ENCODE measurements around the gene TTC33. TPM values are rescaled to one million over a fixed set of nuclear protein-coding genes. Genes with fewer than 3 reads are reported as not detected.

TTC33 gene
- total RNA-seq, 1 donor from 2014 or later, result 9.7 TPM

DNA sequence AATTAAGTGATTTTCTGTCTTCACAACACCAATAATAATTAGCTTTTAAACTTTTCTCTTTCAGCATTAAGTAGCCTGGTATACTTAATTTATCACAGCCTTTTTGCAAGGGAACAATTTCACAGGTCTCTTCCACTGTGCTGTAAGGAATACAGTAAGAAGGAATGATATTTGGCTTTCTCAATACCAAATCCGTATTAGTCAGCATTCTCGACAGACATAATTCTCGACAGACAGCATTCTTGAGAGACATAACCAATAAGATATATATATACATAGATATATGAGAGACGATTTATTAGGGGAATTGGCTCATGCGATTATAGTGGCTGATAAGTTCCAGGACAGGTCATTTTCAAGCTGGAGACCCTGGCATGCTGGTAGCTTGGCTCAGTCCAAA lies 24.4 kb upstream of the TTC33 start:
- FAIRE-seq, result no peak
- TF ChIP-seq, protein P1, sequence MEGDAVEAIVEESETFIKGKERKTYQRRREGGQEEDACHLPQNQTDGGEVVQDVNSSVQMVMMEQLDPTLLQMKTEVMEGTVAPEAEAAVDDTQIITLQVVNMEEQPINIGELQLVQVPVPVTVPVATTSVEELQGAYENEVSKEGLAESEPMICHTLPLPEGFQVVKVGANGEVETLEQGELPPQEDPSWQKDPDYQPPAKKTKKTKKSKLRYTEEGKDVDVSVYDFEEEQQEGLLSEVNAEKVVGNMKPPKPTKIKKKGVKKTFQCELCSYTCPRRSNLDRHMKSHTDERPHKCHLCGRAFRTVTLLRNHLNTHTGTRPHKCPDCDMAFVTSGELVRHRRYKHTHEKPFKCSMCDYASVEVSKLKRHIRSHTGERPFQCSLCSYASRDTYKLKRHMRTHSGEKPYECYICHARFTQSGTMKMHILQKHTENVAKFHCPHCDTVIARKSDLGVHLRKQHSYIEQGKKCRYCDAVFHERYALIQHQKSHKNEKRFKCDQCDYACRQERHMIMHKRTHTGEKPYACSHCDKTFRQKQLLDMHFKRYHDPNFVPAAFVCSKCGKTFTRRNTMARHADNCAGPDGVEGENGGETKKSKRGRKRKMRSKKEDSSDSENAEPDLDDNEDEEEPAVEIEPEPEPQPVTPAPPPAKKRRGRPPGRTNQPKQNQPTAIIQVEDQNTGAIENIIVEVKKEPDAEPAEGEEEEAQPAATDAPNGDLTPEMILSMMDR (IDR thresholded peaks at IDR 0.05; ENCODE audit: insufficient read depth, low read length, severe bottlenecking), result no peak
- no peaks in the 10 kb centered on the region for H3K27me3 ChIP-seq (ENCODE audit: control insufficient read depth, insufficient read depth, low read length)
- H3K4me3 ChIP-seq (ENCODE audit: low read depth, low read length), result no peak overlapping the region
- DNase-seq (ENCODE audit: low read depth), result no peak
- no peaks in the 10 kb centered on the region for H3K36me3 ChIP-seq (ENCODE audit: control insufficient read depth, insufficient read depth, low read length)

DNA sequence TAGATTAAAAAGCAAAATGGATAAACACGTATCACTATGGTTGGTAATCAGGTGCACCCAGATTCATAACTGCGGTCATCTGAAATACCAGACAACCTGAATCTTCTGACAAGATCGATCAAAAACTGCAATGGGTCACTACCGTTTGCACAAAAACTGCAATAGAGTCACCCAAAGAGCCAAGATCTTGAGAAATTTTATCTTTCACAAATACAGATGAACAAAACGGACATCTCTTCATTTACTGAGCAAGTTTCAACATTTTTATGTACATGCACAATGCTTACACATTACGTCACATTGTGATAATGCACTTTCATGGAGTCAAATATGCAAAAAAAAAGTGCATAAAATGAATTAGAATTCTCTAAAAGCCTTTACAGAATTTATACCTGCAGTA lies 23.8 kb upstream of the TTC33 start:
- no peaks in the 10 kb centered on the region for H3K36me3 ChIP-seq (ENCODE audit: control insufficient read depth, insufficient read depth, low read length)
- no peaks in the 10 kb centered on the region for H3K27me3 ChIP-seq (ENCODE audit: control insufficient read depth, insufficient read depth, low read length)
- TF ChIP-seq, protein P1 (IDR thresholded peaks at IDR 0.05; ENCODE audit: insufficient read depth, low read length, severe bottlenecking), result no peak
- DNase-seq (ENCODE audit: low read depth) (no peak), FAIRE-seq (no peak)
- H3K4me3 ChIP-seq (ENCODE audit: low read depth, low read length), result no peak overlapping the region

DNA sequence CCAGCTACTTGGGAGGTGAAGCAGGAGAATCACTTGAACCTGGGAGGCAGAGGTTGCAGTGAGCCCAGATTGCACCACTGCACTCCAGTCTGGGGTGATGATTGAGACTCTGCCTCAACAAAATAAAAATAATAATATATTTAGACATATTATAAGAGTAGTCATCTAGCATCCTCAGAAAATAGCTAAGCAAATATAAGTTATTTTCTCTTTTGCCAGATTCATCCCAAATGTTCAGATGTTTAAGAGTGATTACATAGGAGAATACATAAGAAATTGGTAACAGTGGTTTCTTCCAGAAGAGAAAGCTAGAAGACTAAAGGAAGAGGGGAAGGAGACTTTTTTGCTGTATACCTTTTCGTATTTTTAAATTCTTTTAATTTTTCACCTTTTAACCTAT lies 22.4 kb upstream of the TTC33 start:
- TF ChIP-seq, protein P1 (IDR thresholded peaks at IDR 0.05; ENCODE audit: insufficient read depth, low read length, severe bottlenecking), result no peak
- FAIRE-seq, result no peak
- no peak overlapping the region for H3K4me3 ChIP-seq (ENCODE audit: low read depth, low read length)
- no peak for DNase-seq (ENCODE audit: low read depth)
- no peaks in the 10 kb centered on the region for H3K27me3 ChIP-seq (ENCODE audit: control insufficient read depth, insufficient read depth, low read length)
- H3K36me3 ChIP-seq (ENCODE audit: control insufficient read depth, insufficient read depth, low read length), result no peaks in the 10 kb centered on the region

DNA sequence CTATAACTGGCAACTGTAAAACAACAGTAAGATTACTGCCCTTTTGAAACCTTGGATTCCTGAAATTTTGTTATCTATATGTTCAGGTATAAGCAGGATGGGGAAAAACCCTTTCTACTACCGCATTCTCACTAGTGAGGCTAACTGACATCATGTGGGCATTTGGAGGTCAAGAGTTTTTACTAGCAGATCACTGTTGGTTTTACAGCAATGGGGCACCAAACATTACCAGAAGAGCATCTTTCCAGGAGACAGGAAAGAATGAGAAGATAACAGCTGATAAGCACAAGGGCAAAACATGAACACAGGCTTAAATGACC lies 20.9 kb upstream of the TTC33 start:
- FAIRE-seq, result no peak
- Histone ChIP-seq H3K4me3 (ENCODE audit: low read depth, low read length) (no peak overlapping the region), H3K27me3 (ENCODE audit: control insufficient read depth, insufficient read depth, low read length) (no peaks in the 10 kb centered on the region), H3K36me3 (ENCODE audit: control insufficient read depth, insufficient read depth, low read length) (peaks cover 1% of the 10 kb centered on the region)
- TF ChIP-seq, protein P1 (IDR thresholded peaks at IDR 0.05; ENCODE audit: insufficient read depth, low read length, severe bottlenecking), result no peak
- DNase-seq (ENCODE audit: low read depth), result no peak

DNA sequence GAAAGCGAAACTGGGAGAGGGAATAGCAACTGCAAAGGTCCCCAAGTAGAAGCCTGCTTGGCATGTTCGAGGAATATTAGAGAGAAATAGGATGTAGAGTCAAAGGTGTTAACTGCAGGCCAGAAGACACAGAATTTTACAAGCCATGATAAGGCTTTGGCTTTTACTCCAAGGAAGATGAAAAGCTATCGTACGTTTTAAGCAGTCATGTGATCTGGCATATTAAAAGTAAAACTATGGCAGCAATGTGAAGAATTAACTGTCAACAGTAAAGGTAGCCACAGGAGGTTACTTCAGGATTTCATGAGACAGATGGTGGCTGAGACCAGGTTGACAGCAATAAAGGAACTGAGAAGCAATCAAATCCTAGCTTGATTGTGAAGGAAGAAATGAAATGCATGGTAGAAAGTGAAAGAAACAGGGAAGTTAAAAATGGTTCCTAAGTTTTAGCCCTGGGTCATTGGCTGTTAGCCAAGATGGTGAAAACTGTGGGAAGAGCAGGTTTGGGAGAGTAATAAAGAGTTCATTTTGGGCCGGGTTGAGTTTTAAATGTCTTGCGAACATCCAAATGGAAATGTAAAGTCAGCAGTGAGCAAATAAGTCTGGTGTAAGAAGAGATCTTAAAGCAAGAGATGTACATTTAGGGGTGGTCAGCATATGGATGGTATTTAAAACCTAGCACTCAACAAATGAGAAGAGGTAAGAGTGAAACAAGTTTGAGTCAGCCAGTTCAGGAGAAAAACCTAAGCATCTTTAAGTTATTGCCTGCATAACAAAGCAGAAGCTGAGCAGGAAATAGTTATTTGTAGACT lies 20.3 kb upstream of the TTC33 start:
- FAIRE-seq (no peak), DNase-seq (ENCODE audit: low read depth) (no peak)
- Histone ChIP-seq H3K27me3 (ENCODE audit: control insufficient read depth, insufficient read depth, low read length) (no peaks in the 10 kb centered on the region), H3K4me3 (ENCODE audit: low read depth, low read length) (no peak overlapping the region), H3K36me3 (ENCODE audit: control insufficient read depth, insufficient read depth, low read length) (peaks cover 1% of the 10 kb centered on the region)
- TF ChIP-seq, protein P1 (IDR thresholded peaks at IDR 0.05; ENCODE audit: insufficient read depth, low read length, severe bottlenecking), result no peak

Measured in bronchial epithelial cell (primary cell).